Hematopoietic multipotent progenitor cell (in vitro differentiated cells): ENCODE data around the gene SUMO3. TPM values are rescaled to one million over a fixed set of nuclear protein-coding genes. Genes with fewer than 3 reads are reported as not detected.
A peak's percentile ranks its signal among the peaks of the same experiment; 100 is the strongest.

Experiments
- DNase-seq, 3 donors: peaks; one replicate each; pipeline ENCODE4 v3.0.0-alpha.2; 2011 to 2015; ENCODE audit warnings: low read depth in 2 of 3, low spot score in 2 of 3
- total RNA-seq: library from RNA; depleted of rRNA; stranded (reverse); fragments of >200 nt; gene quantifications from one replicate; pipeline ENCODE4 v1.2.3, GENCODE V29; 2012

Gene SUMO3
- total RNA-seq, 1 donor: 80.0 TPM

DNA sequence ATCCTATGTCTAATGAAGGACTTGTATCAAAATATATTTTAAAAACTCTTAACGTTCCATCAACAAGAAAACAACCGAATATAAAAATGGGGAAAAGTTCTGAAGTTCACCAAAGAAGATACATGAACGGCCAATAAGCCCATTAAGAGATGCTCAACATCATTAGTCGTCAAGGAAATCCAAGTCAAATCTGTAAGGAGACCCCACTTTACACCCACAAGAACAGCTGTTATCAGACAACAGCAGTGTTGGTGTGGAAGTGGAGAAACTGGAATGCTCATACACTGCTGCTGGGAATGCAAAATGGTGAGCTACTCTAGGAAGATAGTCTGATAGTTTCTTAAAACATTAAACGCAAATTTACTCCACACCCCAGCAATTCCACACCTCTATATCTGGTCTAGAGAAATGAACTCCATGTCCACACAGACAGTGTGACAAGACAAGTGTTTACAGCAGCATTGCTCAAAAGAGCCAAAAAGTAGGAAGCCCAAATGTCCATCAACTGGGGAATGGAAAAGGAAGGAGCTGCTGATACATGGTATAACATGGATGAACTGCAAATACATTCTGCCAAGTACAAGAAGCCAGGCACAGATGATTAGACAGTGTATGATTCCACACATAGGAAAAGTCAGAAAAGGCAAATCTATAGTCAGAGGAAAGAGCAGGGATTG, 34.7 kb downstream of the SUMO3 start:
- no peak for DNase-seq

DNA sequence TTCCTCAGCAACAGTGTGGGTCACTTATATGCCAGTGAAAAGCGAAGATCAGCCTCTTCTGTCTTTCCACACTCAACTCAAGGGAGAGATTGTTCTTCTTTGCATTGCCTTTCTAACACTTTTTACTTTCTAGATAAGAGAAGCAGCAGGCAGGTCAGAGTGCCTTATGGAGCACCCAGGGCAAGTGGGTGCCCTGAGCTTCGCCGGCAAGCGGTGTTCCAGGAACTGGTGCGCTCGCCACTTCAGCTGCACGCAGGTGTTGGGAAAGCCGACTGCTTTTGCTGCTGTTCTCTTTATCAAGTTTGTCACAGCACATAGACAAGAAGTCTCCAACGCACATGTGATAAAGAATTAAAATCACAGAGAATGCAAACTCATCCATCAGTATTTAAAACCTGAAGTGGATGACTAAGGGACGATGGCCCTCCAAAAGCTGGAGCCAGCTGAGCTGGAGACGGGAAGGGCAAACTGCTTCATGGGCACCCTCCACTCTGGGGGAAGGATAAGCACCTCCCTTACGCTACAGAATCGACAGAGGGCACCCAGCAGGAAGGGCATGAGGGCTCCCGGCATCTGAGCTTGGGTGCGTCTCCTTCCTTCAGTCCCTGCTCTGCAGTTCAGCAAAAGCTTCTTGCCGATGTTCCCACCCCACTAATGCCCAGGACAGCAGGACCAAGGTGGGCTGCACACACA, 36.9 kb downstream of the SUMO3 start:
- no peak for DNase-seq

DNA sequence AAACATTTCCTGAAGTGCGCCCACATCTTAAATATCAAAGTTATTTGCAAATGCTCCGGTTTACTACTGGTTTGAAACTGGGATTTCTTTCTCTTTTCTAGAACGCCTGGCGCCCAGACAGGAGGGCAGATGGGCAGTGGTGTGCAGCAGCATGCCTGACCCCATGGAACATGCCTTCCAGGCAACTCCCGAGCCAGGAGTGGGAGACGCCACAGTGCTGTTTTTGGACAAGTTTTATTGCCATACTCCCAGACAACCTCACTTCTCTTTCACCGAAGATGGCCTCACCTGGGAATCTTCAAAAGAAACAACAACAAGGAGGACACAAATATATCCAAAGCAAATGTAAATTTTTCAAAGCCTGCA, 37.7 kb downstream of the SUMO3 start:
- no peak for DNase-seq

DNA sequence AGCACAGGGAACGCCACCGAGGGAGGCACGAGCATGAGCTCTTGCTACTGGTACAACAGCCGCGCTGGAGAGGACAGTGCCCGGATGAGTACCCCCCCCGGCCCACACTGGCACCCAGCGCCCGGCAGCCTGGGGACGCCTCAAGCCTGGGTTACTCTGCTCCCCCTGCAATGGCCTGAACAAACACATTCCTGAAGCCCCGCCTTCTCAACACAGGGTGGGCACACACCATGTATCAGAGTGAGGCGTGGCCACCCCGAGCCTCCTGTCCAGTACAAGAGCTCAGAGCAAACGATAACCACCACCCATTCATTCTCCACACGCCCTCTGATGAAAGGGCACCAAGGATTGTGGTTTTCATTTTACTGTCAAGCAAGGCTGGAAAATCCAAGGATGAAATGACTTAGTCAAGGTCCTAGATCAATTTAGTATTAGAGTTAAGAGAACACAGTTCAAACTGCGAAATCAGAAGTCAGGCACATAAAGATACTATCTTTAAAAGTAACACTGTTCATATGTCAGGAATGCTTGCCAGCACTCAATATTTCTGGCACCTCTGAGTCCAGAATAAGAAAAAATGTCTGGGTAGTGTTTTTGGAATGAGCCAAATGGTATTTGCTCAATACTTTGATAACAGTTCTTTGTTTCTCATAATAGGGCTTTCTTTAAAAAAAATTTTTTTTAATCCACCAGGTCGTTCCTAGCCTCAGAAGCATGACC, 38.3 kb downstream of the SUMO3 start:
- no peak for DNase-seq

DNA sequence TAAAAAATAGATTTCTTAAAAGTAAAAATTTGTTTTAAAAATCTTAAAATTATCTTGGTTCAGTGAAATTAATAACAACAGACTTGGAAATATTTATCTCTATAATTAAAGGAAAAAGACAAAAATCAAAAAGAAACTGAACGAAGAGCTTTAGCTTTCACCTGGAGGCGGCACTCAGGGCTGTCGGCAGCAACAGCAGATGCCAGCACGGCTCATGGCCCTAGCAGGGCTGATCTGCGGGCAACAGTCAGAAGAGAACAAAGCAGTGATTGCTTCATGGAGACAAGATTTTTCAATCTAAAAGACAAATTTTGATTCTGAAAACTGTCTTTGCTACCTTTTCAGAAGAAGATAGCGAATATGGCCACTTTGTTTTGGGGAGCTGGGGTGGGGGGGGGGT, 38.9 kb downstream of the SUMO3 start:
- no peak for DNase-seq

DNA sequence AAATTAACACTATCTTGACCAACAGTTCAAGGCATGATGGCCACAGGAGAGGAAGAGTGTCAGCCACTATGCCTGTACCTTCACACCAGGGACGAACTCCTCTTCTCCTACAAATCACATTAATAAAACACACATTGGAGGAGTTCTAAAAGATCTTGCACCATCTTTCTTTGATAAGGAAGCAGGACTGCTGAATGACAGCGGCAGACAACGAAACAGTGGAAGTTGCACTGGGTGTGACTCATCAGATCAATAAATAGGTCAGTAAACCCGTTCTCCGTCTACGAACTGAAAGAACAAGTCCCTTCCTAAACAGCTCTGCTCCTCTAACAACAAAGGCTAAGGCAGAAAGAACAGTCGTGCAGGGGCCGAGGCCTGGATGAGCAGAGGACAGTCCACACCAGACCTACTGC, 39.4 kb downstream of the SUMO3 start:
- DNase-seq: no peak

DNA sequence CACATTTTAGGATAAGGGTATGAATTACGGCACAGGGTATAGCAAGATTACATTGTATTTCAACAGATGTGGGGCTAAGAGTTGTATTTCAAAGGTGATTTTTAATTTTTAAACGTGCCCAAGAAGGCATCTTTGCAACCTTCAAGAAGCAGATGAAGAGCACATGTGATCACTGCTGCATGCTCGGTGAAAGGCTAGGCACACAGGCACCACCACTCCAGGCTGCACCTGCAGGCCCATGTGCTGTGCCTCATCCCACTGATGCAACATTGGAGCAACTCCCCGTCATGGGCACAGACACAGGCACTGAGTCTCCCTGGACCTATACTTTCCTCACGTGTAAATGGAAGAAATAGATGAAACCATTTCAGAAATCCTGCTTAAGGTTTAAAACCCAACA, 39.8 kb downstream of the SUMO3 start:
- no peak for DNase-seq

DNA sequence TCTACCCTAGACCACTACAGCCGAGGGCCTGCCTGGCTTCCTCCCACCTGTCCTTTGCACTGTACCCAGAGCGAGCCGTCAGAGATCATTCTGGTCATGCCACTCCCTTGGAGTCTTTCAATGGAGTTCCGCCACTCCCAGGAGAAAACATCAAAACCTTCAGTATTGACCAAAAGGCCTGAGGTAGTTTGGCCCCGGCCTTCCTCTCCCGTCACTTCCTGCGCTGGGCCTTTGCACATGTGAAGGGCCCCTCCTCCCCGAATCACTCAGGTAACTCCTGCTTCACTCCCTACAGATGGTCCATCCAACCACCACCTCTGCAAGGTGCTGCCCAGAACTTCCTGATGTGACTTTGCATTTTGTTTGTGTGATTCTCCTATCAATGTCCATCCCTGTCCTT, 42.9 kb downstream of the SUMO3 start:
- DNase-seq: no peak

DNA sequence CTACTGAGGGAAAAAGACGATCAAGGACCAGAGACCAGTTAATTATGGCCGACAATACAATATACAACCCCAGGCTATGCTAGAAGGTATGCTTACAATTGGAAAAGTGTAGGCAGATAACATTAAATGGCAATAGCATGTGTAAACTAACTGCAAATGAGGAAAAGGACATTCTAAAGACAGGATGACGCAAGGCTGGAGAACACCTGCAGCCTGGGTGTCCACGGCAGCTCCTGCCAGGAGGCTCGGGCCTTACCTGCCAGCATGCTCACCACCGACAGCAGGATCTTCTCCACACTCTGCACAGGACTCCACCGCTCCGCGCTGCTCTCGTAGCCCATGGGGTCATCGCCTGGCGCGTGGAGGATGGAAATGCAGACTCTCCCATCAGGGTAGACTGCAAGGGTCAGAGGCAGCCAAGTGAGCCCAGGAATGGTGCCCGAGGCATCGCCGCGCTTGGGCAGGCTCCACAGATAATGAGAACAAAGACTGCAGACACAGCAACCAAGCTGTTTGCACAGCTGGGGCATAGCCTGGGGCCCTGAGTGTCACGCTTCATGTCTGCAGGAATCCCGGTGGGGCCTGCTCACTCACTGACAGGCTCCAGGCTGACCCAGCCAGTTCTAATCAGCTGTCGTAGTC, 44.5 kb downstream of the SUMO3 start:
- DNase-seq: no peak

DNA sequence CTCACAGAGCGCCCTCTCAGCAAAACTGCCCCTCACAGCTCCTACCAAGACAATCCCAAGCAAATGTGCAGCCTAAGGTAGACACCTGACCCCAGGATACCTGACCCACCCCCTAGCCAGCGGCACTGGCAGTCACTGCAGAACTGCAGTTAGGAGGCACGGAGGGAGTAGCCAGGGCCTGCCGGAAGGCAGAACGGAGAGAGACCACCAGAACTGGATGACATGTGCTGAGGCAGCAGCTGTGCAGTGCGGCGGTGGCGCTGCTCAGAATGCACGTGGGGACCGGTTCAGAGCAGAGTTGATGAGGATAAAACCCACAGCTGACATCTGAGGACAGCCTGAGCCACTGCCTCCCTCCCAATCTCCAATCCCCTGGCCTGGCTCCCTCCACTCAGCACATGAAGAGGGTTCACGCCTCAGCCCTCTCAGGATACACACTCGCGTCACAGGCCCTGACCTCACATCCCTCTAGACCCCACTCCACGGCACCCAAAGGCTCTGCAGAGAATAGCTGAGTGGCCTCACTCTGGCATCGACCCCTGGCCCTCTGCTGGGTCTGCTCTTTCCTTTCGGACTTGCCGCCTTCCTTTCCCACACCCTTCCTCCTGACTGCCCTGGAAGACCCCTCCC, 45.9 kb downstream of the SUMO3 start:
- no peak for DNase-seq

DNA sequence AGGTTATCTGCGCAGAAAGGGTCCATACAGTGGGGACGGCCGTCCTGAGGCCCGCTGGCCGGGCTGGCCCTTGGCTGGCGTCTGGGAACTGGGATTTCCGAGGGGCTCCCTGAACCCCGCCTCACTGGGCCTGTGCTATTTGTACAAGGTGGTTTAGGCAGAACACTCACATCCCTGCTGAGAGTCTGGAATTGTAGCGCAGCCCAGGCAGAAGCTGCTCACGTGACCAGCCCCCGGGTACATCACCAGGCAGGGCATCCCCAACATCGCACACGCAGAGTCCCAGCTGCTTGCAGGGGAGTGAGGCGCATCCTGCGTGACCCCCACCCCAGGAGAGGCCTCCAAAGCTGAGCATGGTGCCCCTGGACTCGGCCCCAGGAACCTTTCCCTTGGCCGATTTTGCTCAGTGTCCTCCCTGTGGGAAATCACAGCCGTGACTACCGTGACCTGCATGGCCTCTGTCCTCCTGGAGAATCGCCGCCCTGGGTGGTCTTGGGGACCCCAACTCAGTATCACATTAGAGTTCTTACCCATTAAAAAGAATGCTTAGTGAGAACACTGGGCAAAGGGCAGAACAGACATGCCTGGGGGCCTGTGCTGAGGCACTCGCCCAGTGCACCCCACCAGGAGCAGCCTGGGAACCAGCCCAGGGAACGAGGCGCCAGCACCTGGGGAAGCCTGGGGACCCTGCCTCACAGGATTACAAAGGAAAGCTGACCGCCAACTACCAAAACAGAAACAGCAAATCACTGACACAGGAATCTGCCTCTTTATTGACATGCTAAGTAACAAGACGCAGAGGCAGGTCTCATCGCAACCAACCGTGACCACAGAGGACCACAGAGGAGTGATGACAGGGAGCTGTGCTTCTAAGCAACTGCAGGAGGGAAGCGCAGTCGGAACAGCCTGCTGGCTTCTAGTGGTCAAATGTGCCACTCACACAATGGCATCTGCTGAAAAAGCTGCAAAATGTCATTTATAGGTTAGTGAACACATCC, 49.7 kb downstream of the SUMO3 start:
- no peak for DNase-seq

DNA sequence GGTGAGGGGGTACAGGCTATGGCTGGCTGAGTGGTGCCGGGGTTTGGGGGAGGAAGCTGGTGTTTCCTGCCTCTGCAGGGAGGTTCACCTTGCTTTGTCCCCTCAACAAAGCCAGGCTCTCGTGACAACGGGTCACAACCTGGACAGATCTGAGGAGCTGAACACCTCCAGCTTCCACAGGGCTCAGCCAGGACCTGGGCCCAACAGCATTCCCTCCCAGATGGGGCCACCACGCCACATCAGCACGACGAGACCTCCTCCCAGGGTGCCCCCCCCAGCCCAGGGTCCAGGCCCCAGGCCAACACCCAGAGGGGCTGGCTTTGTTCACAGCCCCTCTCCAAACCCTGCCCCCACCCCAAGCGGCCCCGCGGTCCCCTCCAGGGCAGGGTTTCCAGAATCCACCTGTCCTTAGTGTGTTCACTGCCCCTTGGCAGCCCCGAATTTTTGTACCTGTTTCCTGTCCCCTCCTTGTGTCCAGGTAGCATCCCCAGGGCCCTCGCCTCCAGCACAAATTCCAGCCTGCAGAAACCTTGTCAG, 51.0 kb downstream of the SUMO3 start:
- no peak for DNase-seq

DNA sequence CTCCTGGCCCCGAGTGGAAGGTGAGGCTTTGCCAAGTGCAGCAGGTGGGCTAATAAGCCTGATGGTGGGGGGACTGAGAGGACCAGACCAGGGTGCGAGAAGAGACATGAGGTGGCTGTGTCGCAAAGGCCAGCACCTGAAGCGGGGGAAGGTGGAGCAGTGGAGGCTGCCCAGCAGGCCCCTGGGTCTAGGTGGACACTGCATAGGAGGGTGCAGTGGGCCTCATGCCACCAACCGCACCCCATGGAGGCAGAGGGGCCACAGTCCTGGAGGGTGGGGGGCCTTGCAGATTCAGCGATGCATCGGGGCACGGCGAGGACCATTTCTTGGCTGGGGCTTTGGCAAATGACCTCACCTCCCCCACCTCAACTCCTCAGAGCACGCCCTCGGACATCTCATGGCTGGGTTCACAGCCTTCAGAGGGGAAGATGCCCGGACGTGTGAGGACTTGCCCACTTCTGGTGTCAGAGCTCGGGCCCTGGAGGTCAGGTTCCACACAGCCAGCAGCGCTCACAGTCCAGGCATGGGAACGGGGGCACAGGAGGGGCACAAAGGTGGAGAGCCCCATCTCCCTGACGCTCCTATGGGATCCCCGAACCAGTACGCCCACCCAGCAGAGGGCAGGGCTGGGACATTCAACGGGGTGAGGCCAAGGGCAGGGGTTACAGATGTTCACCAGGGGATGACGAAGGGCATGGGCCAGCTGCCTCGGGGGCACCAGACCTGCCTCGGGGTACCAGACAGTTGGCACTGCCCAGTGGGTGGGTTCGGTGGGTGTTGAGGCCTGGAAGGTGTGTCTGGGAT, 51.6 kb downstream of the SUMO3 start:
- DNase-seq: no peak

DNA sequence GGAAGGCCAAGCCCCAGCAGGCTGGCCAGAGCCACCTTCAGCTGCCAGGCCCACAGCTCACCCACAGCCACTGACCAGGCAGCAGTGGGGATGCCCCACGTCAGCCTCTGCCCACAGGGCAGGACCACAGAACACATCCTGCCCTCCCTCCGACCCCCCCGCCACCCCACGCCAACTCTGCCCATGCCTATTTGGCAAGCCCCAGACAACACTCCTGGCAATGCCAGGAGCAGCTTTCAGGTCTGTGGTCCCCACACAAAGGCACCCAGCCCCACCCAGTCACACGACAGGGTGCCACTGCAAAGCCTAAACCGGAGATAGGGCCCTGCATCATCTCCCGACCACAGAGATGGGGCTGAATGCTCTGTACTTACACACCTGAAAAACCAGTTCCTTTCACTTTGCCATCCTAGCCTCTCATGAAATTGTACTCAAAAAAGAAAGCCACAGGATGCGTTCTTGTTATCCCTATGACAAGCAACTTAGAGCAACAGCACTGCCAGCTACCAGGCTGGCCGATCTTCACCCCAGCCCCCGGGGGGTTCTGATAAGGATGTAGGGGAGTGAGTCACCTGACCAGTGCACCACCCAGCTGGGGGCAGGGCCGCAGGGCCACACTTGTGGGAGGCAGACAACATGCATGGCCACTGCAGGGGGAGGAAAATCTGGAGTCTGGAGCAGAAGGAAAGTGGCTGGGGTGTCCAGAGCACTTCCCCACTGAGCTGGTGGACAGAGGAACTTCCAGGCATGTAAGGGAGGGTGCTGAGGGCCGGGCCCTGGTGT, 52.4 kb downstream of the SUMO3 start:
- DNase-seq: peak; percentile 8 to 16 (median 14)

DNA sequence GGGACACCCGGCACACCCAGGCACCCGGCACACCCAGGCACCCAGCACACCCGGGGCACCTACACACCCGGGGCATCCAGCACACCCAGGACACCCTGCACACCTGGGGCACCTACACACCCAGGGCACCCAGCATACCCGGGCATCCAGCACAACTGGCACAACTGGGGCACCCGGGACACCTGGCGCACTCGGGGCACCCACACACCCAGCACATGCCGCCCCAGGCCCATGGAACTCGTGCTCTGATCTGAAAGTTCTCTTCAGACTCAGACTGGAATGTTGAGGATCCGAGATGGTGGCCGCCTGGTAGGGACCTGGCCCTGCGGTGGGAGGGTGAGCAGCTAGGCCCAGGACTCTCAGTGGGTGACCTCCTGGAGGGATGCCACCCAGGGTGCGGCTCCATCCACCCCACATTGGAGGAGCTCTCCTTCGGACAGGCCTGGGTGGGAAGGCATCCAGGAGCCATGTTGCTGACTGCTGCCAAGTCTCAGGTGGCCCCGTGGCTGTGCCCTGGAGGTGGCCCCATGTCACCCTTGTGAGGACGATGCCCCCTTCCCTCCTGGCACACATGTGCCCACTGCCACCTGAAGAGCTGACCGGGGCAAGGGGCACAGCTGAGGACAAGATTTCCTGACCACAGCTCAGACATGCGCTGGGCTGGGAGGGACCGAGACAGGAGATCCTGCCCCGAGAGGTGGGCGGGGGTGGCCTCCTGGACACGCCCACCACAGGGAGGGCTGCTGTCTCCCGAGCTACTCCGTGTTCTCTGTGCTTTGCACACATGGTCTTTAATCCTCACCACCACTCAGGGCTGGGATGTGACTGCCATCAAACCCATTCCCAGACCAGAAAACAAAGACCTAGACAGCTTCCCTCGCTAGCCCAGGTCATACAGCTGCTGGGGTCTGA, 53.3 kb downstream of the SUMO3 start:
- DNase-seq: no peak

DNA sequence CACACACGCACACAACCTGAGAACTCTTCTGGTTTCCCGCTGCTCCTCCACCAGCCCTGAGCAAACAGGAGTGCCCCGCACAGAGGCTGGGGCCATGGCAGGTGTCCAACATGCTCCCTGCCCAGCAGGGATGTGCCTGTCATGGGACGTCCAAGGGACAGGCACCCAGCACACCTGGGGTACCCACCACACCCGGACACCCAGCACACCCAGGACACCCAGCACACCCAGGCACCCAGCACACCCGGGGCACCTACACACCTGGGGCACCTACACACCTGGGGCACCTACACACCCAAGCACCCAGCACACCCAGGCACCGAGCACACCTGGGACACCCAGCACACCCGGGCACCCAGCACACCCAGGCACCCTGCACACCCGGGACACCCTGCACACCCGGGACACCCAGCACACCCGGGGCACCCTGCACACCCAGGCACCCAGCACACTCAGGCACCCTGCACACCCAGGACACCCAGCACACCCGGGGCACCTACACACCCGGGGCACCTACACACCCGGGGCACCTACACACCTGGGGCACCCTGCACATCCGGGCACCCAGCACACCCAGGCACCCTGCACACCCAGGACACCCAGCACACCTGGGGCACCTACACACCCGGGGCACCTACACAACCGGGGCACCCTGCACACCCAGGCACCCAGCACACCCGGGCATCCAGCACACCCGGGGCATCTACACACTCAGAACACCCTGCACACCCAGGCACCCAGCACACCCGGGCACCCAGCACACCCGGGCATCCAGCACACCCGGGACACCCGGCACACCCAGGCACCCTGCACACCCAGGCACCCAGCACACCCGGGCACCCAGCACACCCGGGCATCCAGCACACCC, 54.2 kb downstream of the SUMO3 start:
- DNase-seq: no peak
